T-helper 1 cell (primary cell): ENCODE data around the gene ARF1.

Source experiments
- DNase-seq, 5 donors: peaks; one replicate each; pipeline ENCODE4 v3.0.0-alpha.2; 2012 to 2020
- total RNA-seq, 4 donors: gene quantifications; one replicate each; lab custom pipeline; 2026; lab: John Stamatoyannopoulos, UW

Gene ARF1
- 178 to 341 (median 211) reads per million in 4 donors for total RNA-seq

- DNase-seq = peak; percentile 84 to 96 (median 87)
Observed at GRCh38 chr1:228082214-228082917, at the start of gene ARF1. TSS of gene ARF1 (plus strand) at chr1:228082708. CDS start at chr1:228097115, 14,407 bp downstream.

GRCh38 chr1:228033376-228033775 is 49.1 kb upstream of the ARF1 start:
- no peak for DNase-seq

GRCh38 chr1:228034954-228035837 is 47.3 kb upstream of the ARF1 start:
- no peak for DNase-seq

GRCh38 chr1:228035844-228036243 is 46.7 kb upstream of the ARF1 start:
- DNase-seq = no peak

- DNase-seq = no peak
Observed at GRCh38 chr1:228036701-228037231, 45.7 kb upstream of the ARF1 start.

- peak in 1 of 5 donors; percentile 25 for DNase-seq
Observed at GRCh38 chr1:228037401-228038386, 44.8 kb upstream of the ARF1 start.

- DNase-seq = no peak
Observed at GRCh38 chr1:228038387-228039005, 44.0 kb upstream of the ARF1 start.

- no peak for DNase-seq
Observed at GRCh38 chr1:228039006-228039903, 43.3 kb upstream of the ARF1 start.

GRCh38 chr1:228039986-228040385 is 42.5 kb upstream of the ARF1 start:
- no peak for DNase-seq

GRCh38 chr1:228041316-228041715 is 41.2 kb upstream of the ARF1 start:
- no peak for DNase-seq

- DNase-seq = no peak
Observed at GRCh38 chr1:228042508-228042907, 40.0 kb upstream of the ARF1 start.

GRCh38 chr1:228043281-228043848 is 39.1 kb upstream of the ARF1 start:
- DNase-seq = no peak

GRCh38 chr1:228044961-228045360 is 37.5 kb upstream of the ARF1 start:
- no peak for DNase-seq

GRCh38 chr1:228045405-228045804 is 37.1 kb upstream of the ARF1 start:
- no peak for DNase-seq

- DNase-seq = no peak
Observed at GRCh38 chr1:228045871-228046270, 36.6 kb upstream of the ARF1 start.

GRCh38 chr1:228046421-228047182 is 35.9 kb upstream of the ARF1 start:
- DNase-seq = no peak

GRCh38 chr1:228047183-228047466 is 35.4 kb upstream of the ARF1 start:
- no peak for DNase-seq

GRCh38 chr1:228048120-228048519 is 34.4 kb upstream of the ARF1 start:
- no peak for DNase-seq

GRCh38 chr1:228048659-228049298 is 33.7 kb upstream of the ARF1 start:
- no peak for DNase-seq
